ENCODE data around the gene PATE1. TPM values are rescaled to one million over a fixed set of nuclear protein-coding genes. Genes with fewer than 3 reads are reported as not detected.
"Not testable (repeated sequence)": the region's sequence is repeated elsewhere in the genome, so short reads cannot be mapped to it uniquely, and the experiment has no call there.

PATE1 gene, protein sequence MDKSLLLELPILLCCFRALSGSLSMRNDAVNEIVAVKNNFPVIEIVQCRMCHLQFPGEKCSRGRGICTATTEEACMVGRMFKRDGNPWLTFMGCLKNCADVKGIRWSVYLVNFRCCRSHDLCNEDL
- total RNA-seq, result not detected

DNA sequence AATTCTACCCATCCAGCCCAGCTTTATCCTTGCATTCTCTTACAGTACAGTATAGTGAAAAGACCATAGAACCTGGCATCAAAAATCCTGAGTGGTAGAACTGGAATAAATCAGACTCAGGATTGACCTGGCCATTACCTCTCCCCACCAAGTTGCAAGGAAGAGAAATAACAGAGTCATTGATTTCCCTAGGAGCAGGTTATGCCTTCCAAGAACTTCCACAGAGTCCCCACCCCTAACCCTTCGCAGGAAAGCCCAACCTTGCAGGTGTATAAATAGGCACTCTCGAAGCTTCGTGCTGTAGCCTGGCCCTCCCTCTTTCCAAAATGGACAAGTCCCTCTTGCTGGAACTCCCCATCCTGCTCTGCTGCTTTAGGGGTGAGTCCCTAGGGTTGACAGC, at the start of gene PATE1:
Gene PATE1 (plus strand): TSS at position 301 of the 400 bp plus-strand sequence. CDS start 26 bp downstream, at position 327.
- no peaks in the 10 kb centered on the region for H3K4me1 ChIP-seq (ENCODE audit: control insufficient read depth in 1 of 2, low read depth in 2 of 2)
- H3K27ac ChIP-seq, result no peak within 1 kb of the TSS
- H3K27me3 ChIP-seq (replicated peaks; ENCODE audit: insufficient read depth), result no peaks in the 10 kb centered on the region
- H3K4me3 ChIP-seq, result no peak within 1 kb of the TSS
- TF ChIP-seq, protein P1, sequence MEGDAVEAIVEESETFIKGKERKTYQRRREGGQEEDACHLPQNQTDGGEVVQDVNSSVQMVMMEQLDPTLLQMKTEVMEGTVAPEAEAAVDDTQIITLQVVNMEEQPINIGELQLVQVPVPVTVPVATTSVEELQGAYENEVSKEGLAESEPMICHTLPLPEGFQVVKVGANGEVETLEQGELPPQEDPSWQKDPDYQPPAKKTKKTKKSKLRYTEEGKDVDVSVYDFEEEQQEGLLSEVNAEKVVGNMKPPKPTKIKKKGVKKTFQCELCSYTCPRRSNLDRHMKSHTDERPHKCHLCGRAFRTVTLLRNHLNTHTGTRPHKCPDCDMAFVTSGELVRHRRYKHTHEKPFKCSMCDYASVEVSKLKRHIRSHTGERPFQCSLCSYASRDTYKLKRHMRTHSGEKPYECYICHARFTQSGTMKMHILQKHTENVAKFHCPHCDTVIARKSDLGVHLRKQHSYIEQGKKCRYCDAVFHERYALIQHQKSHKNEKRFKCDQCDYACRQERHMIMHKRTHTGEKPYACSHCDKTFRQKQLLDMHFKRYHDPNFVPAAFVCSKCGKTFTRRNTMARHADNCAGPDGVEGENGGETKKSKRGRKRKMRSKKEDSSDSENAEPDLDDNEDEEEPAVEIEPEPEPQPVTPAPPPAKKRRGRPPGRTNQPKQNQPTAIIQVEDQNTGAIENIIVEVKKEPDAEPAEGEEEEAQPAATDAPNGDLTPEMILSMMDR (IDR thresholded peaks at IDR 0.05), result no peak
- no peak for DNase-seq (ENCODE audit: low spot score)
- no peaks in the 10 kb centered on the region for H3K9me3 ChIP-seq
- ATAC-seq (ENCODE audit: insufficient number of reproducible peaks, low FRiP score, low read depth), result no peak
- no peaks in the 10 kb centered on the region for H3K36me3 ChIP-seq

DNA sequence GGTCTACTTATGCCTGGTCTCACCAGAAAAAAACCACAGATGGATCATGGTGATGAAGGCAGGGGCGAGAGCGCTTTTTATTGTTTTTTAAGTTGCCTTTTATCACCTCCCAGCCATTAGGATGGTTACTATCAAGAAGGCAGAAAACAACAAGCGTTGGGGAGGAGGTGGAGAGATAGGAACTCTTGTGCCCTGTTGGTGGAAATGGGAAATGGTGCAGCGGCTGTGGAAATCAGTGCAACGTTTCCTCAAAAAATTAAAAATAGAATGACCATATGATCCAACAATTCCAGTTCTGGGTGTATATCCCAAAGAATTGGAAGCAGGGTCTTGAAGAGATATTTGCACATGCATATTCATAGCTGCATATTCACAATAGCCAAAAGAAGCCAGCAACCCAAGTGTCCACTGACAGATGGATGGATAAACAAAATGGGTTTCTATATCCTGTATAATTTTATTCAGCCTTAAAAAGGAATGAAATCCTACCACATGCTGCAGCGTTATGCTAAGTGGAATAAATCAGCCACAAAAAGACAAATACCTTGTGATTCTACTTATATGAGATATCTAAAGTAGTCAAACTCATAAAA, 45.0 kb upstream of the PATE1 start:
- no peaks in the 10 kb centered on the region for H3K27me3 ChIP-seq (replicated peaks; ENCODE audit: insufficient read depth)

DNA sequence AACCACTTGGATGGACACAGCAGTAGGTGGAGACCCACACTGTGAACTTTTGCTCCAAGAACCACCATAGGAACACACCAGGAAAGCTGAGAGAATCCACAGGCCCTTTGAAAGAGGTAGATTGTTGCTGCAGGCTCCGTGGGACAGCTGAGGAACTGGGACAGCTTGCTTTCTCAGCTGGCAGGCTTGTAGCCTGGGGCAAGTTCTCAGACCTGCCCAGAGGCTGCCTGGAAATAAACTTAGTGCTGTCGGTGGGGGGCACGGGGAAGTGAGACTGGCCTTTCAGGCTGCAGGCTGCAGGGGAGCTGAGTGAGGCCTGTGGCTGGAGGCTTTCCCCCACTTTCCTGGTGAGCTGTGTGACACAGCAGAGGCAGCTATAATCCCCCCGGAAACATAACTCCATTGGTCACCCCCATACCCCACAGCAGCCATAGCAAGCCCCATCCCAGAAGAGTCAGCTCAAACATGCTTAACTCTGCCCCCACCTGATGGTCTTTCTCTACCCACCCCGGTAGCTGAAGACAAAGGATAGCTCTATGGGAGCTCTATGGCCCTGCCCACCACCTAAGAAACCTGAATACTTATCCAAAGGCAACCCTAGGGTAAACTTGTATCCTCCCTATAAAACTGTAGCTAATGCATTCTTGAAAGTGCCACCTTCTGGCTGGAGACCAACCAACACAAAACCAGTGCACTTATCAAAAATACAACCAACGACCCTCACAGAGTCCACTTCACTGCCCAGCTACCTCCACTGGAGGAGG, 44.0 kb upstream of the PATE1 start:
- ATAC-seq (ENCODE audit: insufficient number of reproducible peaks, low FRiP score, low read depth), result no peak
- Histone ChIP-seq H3K4me1 (ENCODE audit: control insufficient read depth in 1 of 2, low read depth in 2 of 2) (no peaks in the 10 kb centered on the region), H3K9me3 (no peaks in the 10 kb centered on the region), H3K4me3 (no peak overlapping the region), H3K27ac (no peak overlapping the region), H3K27me3 (replicated peaks; ENCODE audit: insufficient read depth) (no peaks in the 10 kb centered on the region), H3K36me3 (no peaks in the 10 kb centered on the region)
- DNase-seq (ENCODE audit: low spot score), result no peak
- TF ChIP-seq, protein P1 (IDR thresholded peaks at IDR 0.05), result no peak

More for the DNA sequence above, 45.0 kb upstream of the PATE1 start:
- no peak overlapping the region for H3K4me3 ChIP-seq
- no peaks in the 10 kb centered on the region for H3K4me1 ChIP-seq (ENCODE audit: control insufficient read depth in 1 of 2, low read depth in 2 of 2)
- TF ChIP-seq, protein P1 (IDR thresholded peaks at IDR 0.05), result no peak
- no peaks in the 10 kb centered on the region for H3K36me3 ChIP-seq
- no peaks in the 10 kb centered on the region for H3K9me3 ChIP-seq
- no peak for DNase-seq (ENCODE audit: low spot score)
- H3K27ac ChIP-seq, result no peak overlapping the region
- no peak for ATAC-seq (ENCODE audit: insufficient number of reproducible peaks, low FRiP score, low read depth)

DNA sequence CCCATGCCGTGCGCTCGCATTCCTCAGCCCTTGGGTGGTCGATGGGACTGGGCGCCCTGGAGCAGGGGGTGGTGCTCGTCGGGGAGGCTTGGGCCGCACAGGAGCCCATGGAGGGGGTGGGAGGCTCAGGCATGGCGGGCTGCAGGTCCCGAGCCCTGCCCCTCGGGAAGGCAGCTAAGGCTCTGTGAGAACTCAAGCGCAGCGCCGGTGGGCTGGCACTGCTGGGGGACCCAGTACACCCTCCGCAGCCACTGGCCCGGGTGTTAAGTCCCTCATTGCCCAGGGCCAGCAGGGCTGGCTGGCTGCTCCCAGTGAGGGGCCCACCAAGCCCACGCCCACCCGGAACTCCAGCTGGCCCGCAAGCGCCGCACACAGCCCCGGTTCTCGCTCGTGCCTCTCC, 41.4 kb upstream of the PATE1 start:
- not testable (repeated sequence) for H3K36me3 ChIP-seq; H3K9me3 ChIP-seq; H3K27me3 ChIP-seq (replicated peaks; ENCODE audit: insufficient read depth); H3K27ac ChIP-seq; ATAC-seq (ENCODE audit: insufficient number of reproducible peaks, low FRiP score, low read depth); DNase-seq (ENCODE audit: low spot score); H3K4me1 ChIP-seq (ENCODE audit: control insufficient read depth in 1 of 2, low read depth in 2 of 2); H3K4me3 ChIP-seq

DNA sequence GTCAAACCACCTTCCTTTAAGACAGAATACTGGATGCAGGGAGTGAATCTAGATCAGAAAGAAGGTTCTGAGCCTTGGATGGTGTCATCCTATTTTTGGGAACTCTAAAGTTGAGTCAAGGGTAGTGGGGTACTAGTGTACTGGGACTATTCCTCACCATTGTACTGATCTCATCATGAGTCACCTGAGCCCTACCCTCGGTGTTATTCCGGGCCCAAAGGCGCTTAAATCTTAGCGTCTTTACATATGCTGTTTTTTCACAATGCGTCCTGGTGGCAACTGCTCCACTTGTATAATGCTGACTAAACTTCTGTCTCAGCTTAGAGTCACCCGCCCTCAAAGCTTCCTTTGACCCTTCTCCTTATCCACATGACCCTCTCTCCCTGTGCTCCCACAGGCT, 25.3 kb upstream of the PATE1 start:
- H3K27ac ChIP-seq, result no peak overlapping the region
- no peaks in the 10 kb centered on the region for H3K9me3 ChIP-seq
- TF ChIP-seq, protein P1 (IDR thresholded peaks at IDR 0.05), result no peak
- no peaks in the 10 kb centered on the region for H3K4me1 ChIP-seq (ENCODE audit: control insufficient read depth in 1 of 2, low read depth in 2 of 2)
- no peaks in the 10 kb centered on the region for H3K36me3 ChIP-seq
- no peak overlapping the region for H3K4me3 ChIP-seq
- no peaks in the 10 kb centered on the region for H3K27me3 ChIP-seq (replicated peaks; ENCODE audit: insufficient read depth)
- ATAC-seq (ENCODE audit: insufficient number of reproducible peaks, low FRiP score, low read depth), result no peak
- no peak for DNase-seq (ENCODE audit: low spot score)

Measured in thoracic aorta (tissue), 2 donors.